SK-N-MC (cell line): ENCODE results near the gene ERCC6L.

Source experiments
- EZH2 ChIP-seq: fragments of 200-600 bp; sonication (generic); IDR thresholded peaks from one replicate; pipeline ENCODE4 v1.6.1; 2017; ENCODE audit warnings: antibody characterized with exemption
- FOXP2 ChIP-seq: optimal IDR thresholded peaks from 2 replicates; pipeline ENCODE3; 2011; ENCODE audit warnings: mild to moderate bottlenecking, moderate library complexity; ENCODE audit not compliant: insufficient read depth; ENCODE audit errors: extremely low read length, control extremely low read depth
- POLR2AphosphoS5 ChIP-seq: IDR thresholded peaks from 2 replicates; pipeline ENCODE4 v1.6.1; 2012; ENCODE audit warnings: mild to moderate bottlenecking, low read depth, low read length, borderline replicate concordance

- TF ChIP-seq EZH2 (no peak), POLR2AphosphoS5 (no peak), FOXP2 (no peak)
These were observed 35.4 kb downstream of the ERCC6L start for GRCh38 chrX:72203421-72203820.
